ENCODE data around the gene MAB21L3. TPM values are rescaled to one million over a fixed set of nuclear protein-coding genes. Genes with fewer than 3 reads are reported as not detected.

The MAB21L3 gene
- total RNA-seq, 4 donors from 2014 or later = not detected

DNA sequence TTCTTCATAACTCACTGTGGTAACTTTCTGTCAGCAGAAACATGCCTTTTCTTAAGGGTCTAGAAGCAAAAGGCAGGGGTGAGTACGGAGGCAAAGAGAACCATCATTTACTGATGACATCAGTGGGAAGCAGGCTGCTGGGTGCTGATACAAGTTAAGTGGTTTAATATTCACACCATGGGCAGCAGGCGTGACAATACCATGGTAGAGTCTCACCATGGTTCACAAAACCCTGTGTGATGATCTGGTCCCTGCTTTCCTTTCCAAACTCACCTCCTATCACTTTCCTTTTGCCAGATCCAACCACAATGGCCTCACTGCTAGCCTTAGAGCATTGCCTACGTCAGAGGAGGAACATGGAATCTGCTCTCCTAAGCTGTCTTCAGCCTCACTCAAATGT is 8.7 kb downstream of the MAB21L3 start:
- Histone ChIP-seq H3K4me1 (no peaks in the 10 kb centered on the region), H3K4me3 (no peak overlapping the region), H3K27me3 (no peaks in the 10 kb centered on the region), H3K27ac (no peak overlapping the region), H3K36me3 (no peaks in the 10 kb centered on the region), H3K9me3 (no peaks in the 10 kb centered on the region)
- intact Hi-C loops (cut with DNase I; ENCODE audit: low total_unique reads) = no loop called here
- TF ChIP-seq POLR2A (IDR thresholded peaks at IDR 0.05) = no peak
- TF ChIP-seq, protein P1, sequence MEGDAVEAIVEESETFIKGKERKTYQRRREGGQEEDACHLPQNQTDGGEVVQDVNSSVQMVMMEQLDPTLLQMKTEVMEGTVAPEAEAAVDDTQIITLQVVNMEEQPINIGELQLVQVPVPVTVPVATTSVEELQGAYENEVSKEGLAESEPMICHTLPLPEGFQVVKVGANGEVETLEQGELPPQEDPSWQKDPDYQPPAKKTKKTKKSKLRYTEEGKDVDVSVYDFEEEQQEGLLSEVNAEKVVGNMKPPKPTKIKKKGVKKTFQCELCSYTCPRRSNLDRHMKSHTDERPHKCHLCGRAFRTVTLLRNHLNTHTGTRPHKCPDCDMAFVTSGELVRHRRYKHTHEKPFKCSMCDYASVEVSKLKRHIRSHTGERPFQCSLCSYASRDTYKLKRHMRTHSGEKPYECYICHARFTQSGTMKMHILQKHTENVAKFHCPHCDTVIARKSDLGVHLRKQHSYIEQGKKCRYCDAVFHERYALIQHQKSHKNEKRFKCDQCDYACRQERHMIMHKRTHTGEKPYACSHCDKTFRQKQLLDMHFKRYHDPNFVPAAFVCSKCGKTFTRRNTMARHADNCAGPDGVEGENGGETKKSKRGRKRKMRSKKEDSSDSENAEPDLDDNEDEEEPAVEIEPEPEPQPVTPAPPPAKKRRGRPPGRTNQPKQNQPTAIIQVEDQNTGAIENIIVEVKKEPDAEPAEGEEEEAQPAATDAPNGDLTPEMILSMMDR (IDR thresholded peaks at IDR 0.05) = no peak
- DNase-seq = no peak

DNA sequence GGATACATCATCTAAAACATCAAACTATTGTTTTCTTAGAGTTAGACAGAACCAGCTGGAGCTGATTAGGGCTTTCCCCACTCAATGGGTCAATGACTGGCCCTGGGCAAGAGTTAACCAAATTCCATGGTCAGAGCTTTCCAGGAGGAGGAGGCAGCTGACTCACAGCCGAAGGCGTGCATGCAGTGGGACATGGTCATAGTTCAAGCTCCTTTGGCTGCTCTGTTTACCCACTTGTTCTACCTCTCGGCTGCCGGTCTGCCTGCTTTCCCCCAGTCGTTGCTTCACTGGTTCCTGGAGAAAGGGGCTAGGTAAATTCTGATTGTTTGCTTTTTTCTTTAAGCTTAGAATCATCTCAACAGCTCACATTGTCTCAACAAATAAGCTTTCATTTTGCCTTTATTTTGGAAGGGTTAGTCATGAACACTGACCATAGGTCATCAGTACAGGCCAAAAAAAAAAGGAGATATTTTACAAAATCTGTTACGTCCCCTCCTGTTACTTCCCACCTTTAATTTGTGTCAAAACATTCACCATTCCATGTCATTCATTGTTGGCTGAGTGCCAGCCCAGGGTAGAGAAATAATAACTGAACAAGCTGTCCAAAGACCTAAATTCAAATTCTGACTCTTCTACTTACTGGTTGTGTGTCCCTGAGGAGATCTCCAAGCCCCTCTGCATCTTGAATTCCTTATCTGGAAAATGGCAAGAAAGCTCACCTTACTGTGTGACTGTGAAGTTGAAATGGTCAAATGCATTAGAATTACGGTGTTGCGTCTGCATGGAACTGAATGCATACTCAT is 12.0 kb downstream of the MAB21L3 start:
- no peaks in the 10 kb centered on the region for H3K27me3 ChIP-seq
- TF ChIP-seq POLR2A (IDR thresholded peaks at IDR 0.05) = no peak
- TF ChIP-seq, protein P1 (IDR thresholded peaks at IDR 0.05) = no peak
- intact Hi-C loops (cut with DNase I; ENCODE audit: low total_unique reads) = no loop called here
- H3K27ac ChIP-seq = no peak overlapping the region
- H3K36me3 ChIP-seq = no peaks in the 10 kb centered on the region
- H3K4me3 ChIP-seq = no peak overlapping the region
- no peaks in the 10 kb centered on the region for H3K4me1 ChIP-seq
- DNase-seq = no peak
- H3K9me3 ChIP-seq = no peaks in the 10 kb centered on the region

DNA sequence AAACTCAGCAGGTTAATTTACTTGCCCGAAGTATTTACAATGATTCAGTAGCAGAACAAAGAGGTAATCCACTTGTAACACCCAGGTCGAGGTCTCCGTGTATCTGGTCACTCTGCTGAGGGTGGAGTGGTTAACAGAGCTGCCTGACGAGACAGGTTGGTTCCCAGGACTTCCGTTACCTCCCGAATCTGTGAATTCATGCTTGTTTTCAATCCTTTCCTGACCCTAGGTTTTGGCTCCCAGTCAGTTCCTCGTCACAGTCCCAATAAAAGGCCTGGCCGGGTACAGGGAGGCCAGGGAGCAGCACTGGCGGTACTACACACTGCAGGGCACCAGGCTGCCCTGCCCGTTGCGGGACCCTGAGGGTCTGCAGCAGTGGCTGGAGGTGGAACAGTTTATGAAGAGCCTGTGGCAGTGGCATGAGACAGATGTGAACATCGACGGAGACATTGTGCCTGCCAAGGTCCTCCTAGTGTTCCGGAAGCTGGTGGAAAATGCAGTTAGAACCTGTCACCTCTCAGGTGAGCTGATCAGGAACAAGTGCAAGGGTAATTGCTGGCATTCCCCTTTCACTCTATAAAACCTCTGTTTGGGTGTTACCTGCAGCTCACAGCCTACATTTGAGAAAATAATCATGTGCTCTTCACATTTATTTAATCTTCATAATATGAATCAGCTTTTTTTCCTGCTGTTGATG is 12.8 kb downstream of the MAB21L3 start:
- DNase-seq = no peak
- H3K4me1 ChIP-seq = no peaks in the 10 kb centered on the region
- no peak overlapping the region for H3K27ac ChIP-seq
- no peaks in the 10 kb centered on the region for H3K36me3 ChIP-seq
- TF ChIP-seq POLR2A (IDR thresholded peaks at IDR 0.05) = no peak
- TF ChIP-seq, protein P1 (IDR thresholded peaks at IDR 0.05) = no peak
- no peaks in the 10 kb centered on the region for H3K27me3 ChIP-seq
- intact Hi-C loops (cut with DNase I; ENCODE audit: low total_unique reads) = no loop called here
- H3K4me3 ChIP-seq = no peak overlapping the region
- H3K9me3 ChIP-seq = no peaks in the 10 kb centered on the region

DNA sequence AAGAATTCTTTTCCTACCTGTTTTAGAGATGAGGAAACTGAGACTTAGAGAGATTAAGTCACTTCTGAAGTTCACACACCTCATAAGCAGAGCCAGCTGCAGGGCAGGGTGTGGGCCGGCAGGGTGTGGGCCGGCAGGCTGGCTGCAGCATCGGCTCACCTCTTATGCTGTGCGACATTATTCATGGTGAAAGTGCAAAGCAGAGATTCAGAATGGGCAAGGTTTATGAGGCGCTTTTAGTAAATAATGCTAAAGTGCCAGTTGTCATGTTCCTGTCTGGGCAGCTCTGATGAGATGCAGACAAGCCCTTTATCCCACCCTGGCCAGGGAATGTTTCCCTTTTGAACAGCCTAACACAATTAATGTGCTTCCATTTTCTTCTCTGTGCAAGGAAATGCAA is 14.6 kb downstream of the MAB21L3 start:
- Histone ChIP-seq H3K4me3 (no peak overlapping the region), H3K27me3 (no peaks in the 10 kb centered on the region), H3K9me3 (no peaks in the 10 kb centered on the region), H3K36me3 (no peaks in the 10 kb centered on the region), H3K4me1 (no peaks in the 10 kb centered on the region), H3K27ac (no peak overlapping the region)
- TF ChIP-seq POLR2A (IDR thresholded peaks at IDR 0.05) = no peak
- TF ChIP-seq, protein P1 (IDR thresholded peaks at IDR 0.05) = no peak
- DNase-seq = no peak
- intact Hi-C loops (cut with DNase I; ENCODE audit: low total_unique reads) = no loop called here

DNA sequence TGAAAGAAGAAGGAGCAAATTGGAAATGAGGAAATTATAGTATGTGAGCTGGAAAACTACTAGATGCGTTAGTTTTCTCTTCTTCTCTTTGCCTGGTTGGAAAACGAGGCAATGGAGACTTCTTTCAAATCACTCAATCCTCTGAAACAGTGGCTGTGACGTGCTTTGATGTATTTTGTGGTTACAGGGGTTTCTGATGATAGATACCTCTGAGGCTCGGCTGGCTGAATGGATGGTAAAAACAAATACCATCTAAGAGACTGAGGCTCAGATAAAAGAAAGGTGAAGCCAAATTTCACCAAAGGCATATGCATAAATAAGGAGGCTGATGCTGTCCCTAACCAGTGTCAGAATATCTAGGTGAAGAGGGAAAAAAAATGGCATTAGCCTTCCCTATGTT is 15.1 kb downstream of the MAB21L3 start:
- H3K4me1 ChIP-seq = no peaks in the 10 kb centered on the region
- H3K36me3 ChIP-seq = no peaks in the 10 kb centered on the region
- TF ChIP-seq, protein P1 (IDR thresholded peaks at IDR 0.05) = no peak
- no peak for TF ChIP-seq POLR2A (IDR thresholded peaks at IDR 0.05)
- DNase-seq = no peak
- H3K27ac ChIP-seq = no peak overlapping the region
- no peaks in the 10 kb centered on the region for H3K9me3 ChIP-seq
- no peaks in the 10 kb centered on the region for H3K27me3 ChIP-seq
- intact Hi-C loops (cut with DNase I; ENCODE audit: low total_unique reads) = no loop called here
- H3K4me3 ChIP-seq = no peak overlapping the region

All from uterus (tissue), 4 donors.